ENCODE data around the gene PTPRD. TPM values are rescaled to one million over a fixed set of nuclear protein-coding genes. Genes with fewer than 3 reads are reported as not detected.

The PTPRD gene
- total RNA-seq, 1 donor from 2014 or later: 85.4 TPM

GRCh38 chr9:8268216-8268878 lies 2344.5 kb downstream of the PTPRD start:
- no peak for DNase-seq (ENCODE audit: low read depth)

GRCh38 chr9:8267636-8268035 lies 2345.2 kb downstream of the PTPRD start:
- DNase-seq (ENCODE audit: low read depth): no peak

- DNase-seq (ENCODE audit: low read depth): no peak
Measured at GRCh38 chr9:8266861-8267260, 2345.9 kb downstream of the PTPRD start.

GRCh38 chr9:8265281-8265680 lies 2347.5 kb downstream of the PTPRD start:
- no peak for DNase-seq (ENCODE audit: low read depth)
